Cardiac septum (tissue), 1 donor: ENCODE measurements around the gene PVRIG. TPM values are rescaled to one million over a fixed set of nuclear protein-coding genes. Genes with fewer than 3 reads are reported as not detected.
A peak's percentile ranks its signal among the peaks of the same experiment; 100 is the strongest.
"Not testable (repeated sequence)": the region's sequence is repeated elsewhere in the genome, so short reads cannot be mapped to it uniquely, and the experiment has no call there.

Experiments used
- DNase-seq: peaks from one replicate; pipeline ENCODE4 v3.0.0-alpha.2; 2020; ENCODE audit warnings: low spot score
- intact Hi-C: fragments of 100-400 bp; cut with DNase I; formaldehyde crosslinking; loops from one replicate; pipeline ENCODE4 v1.14.0; 2022
- long read RNA-seq: library from polyadenylated mRNA; unstranded; transcript quantifications from one replicate; pipeline ENCODE4 v2.0.0, GENCODE V29; 2021
- total RNA-seq: library from RNA; stranded (reverse); fragmentation: NEBNext Ultra II Directional; extraction: Animal tissue kit (Norgen Biotek cat#: 25700); gene quantifications from one replicate; pipeline ENCODE4 v1.2.1, GENCODE V29; 2021
- donor health status: DM: no; HTN: no; CAD: no.

The PVRIG gene
- not detected for total RNA-seq
- long read RNA-seq, partial matches to known transcripts: 1 of 2 reads
- long read RNA-seq, other reads (novel, unspliced or antisense): 1 of 2 reads

DNA sequence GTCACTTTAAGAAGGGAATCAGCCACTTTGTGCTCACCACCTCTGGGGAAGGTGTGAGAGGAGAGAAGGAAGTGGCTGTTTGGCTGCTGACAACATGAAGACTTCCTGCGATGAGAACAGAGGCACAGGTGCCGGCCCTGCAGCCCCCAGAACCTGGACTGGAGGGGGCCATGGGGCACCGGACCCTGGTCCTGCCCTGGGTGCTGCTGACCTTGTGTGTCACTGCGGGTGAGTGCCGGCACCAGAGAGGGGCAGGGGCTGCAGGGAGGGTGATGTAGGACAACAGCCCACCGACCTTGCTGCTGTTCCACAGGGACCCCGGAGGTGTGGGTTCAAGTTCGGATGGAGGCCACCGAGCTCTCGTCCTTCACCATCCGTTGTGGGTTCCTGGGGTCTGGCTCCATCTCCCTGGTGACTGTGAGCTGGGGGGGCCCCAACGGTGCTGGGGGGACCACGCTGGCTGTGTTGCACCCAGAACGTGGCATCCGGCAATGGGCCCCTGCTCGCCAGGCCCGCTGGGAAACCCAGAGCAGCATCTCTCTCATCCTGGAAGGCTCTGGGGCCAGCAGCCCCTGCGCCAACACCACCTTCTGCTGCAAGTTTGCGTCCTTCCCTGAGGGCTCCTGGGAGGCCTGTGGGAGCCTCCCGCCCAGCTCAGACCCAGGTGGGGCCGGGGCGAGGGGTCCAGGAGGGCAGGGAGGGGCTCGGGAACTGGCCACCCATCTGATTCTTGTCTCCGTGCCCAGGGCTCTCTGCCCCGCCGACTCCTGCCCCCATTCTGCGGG is at the start of gene PVRIG:
TSS of gene PVRIG (plus strand) at position 149 of the 785 bp plus-strand sequence. CDS start at position 171, 22 bp downstream.
- DNase-seq, intact Hi-C loops: not testable (repeated sequence)

DNA sequence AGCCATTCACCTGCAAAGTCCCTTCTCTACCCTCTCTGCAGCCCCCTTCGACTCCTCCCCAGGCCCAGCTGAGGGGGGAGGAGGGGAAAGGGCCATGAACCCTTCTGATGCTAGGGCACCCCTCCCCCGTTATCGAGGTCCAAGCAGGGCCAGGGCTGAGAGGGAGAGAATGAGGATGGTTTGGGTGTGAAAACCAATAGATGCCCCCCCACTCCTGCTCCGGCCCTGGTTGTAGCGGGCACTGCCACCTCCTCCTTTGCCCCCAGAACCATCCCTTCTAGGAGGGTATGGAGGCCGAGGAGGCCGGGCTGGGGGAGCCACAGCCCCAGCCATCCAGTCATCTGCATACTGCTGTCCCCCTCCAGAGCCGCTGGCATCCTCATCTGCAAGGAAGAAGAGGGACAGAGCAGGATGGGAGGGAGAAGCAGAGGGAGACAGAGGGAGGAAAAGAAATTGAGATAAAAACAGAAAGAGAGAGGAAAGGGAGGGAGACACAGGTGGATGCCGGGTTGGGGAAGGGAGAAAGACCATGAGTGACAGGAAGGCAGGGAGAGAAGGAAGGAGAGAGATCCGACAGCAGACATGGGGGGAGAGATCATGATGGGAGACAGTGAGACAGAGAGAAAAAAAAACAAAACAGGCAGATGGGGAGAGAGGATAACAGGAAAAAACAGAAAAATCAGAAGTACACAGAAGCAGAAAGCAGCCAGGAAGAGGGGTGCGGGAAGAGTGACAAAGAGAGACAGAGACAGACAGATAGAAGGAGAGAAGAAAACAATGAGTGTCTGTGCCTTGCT is 49.5 kb upstream of the PVRIG start:
- DNase-seq: no peak

GRCh38 chr7:100171087-100171681 is 48.6 kb upstream of the PVRIG start:
- no peak for DNase-seq

More for the DNA sequence above, 49.5 kb upstream of the PVRIG start:
- intact Hi-C loops: no loop called here

GRCh38 chr7:100171840-100172239 is 47.9 kb upstream of the PVRIG start:
- no peak for DNase-seq
- intact Hi-C loops: no loop called here

More at GRCh38 chr7:100171087-100171681, 48.6 kb upstream of the PVRIG start:
- intact Hi-C loops: no loop called here

- intact Hi-C loops: no loop called here
- DNase-seq: no peak
Measured at GRCh38 chr7:100173806-100174495, 45.8 kb upstream of the PVRIG start.

GRCh38 chr7:100174582-100174981 is 45.2 kb upstream of the PVRIG start:
- DNase-seq: no peak
- intact Hi-C loops: no loop called here

DNA sequence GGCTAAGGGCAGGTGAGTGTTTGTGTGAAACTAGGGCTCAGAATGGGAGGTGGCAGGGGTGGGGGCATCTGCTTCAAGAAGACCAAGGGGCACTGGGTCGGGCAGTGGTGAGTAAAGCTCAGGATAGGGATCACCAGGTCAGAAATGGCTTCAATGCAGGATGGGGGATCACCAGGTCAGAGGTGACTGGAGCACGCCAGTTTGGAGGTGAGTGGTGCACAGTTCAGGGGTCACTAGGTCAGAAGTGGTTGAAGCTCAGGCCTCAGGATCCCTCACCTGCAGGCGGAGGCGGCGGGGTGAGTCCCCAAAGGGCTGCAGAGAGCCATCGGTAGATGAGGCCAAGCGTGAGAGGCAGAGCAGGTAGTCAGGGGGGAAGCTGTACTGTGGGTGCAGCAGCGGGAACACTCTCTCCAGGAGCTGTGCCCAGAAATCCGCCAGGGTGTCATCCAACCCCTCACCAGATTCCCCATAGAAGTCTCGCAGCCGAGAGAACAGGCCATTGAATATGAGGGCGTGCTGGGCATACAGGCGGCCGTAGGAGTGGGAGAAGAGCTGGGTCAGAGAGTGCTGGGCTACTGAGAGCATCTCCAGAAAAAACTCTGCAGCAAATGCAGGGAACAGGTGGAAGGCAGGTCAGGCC is 44.3 kb upstream of the PVRIG start:
- no peak for DNase-seq
- intact Hi-C loops: no loop called here

- no peak for DNase-seq
- intact Hi-C loops: no loop called here
Measured at GRCh38 chr7:100176096-100177044, 43.4 kb upstream of the PVRIG start.

GRCh38 chr7:100177045-100178001 is 42.4 kb upstream of the PVRIG start, which contains the start of the genes GPC2 and STAG3:
TSS of gene GPC2 (minus strand) at chr7:100177381. CDS start at chr7:100177199, 182 bp downstream.
TSS of gene STAG3 (plus strand) at chr7:100177918. CDS start at chr7:100180557, 2,639 bp downstream.
- intact Hi-C loops: no loop called here
- peak; percentile 98 for DNase-seq

DNA sequence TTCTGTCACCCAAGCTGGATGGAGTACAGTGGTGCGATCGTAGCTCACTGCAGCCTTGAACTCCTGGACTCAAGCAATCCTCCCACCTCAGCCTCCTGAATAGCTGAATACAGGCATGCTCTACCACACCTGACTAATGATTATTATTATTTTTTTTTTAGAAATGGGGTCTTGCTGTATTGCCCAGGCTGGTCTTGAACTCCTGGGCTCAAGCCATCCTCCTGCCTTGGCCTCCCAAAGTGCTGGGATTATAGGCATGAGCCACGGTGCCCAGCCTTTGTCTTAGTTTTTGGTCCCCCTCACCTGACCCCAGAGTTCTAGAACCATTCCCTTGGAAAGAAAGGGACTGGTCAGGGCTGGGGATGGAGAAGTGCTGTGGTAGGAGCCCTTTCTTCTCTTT is 39.7 kb upstream of the PVRIG start:
- intact Hi-C loops, DNase-seq: not testable (repeated sequence)

GRCh38 chr7:100182616-100183015 is 37.1 kb upstream of the PVRIG start:
- intact Hi-C loops, DNase-seq: not testable (repeated sequence)

DNA sequence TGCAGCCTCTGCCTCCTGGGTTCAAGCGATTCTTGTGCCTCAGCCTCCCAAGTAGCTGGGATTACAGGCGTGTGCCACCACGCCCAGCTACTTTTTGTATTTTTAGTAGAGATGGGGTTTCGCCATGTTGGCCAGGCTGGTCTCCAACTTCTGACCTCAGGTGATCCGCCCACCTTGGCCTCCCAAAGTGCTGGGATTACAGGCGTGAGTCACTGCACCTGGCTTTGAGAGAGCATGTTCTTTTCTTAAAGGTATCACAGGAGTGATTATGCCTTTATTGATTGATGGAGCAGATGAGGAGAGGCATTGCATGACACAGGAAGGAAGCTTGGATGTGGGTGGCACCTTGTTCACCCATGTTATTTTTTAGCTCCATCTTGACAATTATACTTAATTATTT is 36.7 kb upstream of the PVRIG start:
- DNase-seq, intact Hi-C loops: not testable (repeated sequence)

GRCh38 chr7:100185726-100186125 is 34.0 kb upstream of the PVRIG start:
- intact Hi-C loops: no loop called here
- no peak for DNase-seq

DNA sequence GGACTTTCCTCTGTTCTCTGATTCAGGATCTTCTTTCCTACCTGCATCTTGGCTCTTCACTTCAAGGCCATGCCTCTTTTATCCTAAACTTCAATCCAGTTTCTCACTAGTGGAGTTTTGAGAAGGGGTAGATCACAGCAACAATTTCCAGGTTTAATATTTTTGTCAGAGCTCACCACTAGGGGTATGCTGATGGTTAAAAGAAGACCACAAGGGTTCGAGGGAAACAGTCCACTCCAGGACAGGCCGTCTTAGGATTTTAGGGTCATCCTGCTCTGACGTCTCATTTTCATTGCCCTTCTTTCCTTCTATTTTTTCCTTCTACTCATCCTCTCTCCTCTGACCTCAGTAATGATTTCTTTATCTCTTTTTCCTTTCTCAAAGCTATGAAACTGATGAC is 30.7 kb upstream of the PVRIG start:
- DNase-seq: no peak
- intact Hi-C loops: no loop called here

- intact Hi-C loops: no loop called here
Measured at GRCh38 chr7:100190048-100190711, 29.6 kb upstream of the PVRIG start.

DNA sequence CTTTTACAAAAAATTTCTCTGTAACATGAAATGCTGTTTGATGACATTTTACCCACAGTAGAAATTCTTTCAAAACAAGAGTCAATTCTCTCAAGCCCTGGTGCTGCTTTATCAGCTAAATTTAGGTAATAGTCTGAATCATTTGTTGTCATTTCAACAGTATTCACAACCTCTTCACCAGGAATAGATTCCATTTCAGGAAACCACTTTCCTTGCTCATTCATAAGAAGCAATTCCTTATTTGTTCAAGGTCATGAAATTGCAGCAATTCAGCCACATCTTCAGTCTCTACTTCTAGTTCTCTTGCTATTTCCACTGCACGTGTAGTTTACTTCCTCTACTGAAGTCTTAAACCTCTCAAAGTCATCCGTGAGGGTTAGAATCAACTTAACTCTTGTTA is 28.0 kb upstream of the PVRIG start:
- intact Hi-C loops: no loop called here
- DNase-seq: no peak

More at GRCh38 chr7:100190048-100190711, 29.6 kb upstream of the PVRIG start:
- DNase-seq: no peak
